ENCODE measurements around the gene TLE6. TPM values are rescaled to one million over a fixed set of nuclear protein-coding genes. Genes with fewer than 3 reads are reported as not detected.

The TLE6 gene
- total and polyA plus RNA-seq, 10 of the 15 experiments (the other 5 are each of a cell fraction or from before 2014, with no cell fraction given): 2.7 to 13.8 (median 6.4) TPM

DNA sequence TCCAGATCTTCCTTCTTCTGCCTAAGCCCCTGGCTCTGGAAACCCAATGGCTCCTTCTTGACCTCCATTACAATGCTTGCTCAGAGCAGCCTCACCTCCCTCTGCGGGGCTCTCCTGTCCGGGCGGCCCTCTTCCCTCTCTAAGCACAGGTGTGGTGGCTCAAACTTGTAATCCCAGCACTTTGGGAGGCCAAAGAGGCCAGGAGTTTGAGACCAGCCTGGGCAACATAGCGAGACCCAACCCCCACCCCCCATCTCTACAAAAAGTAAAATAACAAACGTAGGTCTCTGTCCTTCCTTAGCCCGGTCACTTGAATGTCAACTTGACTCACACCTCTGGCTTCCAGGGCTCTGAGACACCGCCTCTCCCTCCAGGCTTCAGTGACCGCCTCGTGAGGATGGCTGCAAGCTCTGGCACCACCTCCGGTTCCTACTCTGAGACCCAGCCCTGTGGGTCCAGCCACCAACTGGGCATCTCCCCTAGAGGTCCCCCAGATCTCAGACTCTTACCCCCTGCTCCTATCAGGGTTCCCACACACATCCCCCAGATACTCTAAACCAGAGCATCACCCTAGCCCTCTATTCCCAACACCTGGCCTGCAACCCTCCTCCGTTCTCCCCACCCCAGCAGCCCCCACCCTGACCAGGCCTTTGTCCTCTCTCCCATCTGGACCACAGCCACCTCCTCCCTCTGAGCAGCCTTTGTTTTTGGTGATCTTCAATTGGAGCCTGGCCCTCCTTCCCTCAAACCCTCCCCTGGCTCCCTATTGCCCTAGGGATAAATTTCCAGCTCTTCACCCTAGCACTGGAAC lies 56.4 kb downstream of the TLE6 start:
- DNase-seq (ENCODE audit: low read depth, low spot score) (no peak), FAIRE-seq (no peak), ATAC-seq (no peak)
- ChIA-PET SMC1A (ENCODE audit: uncharacterized antibody, unreplicated experiment) (interaction anchor here (1.1 kb wide), 1 partner anchor 29 kb away, joined by 3 read pairs; no protein-coding TSS in a partner anchor), RAD21 (ENCODE audit: unreplicated experiment) (no interaction called here), CTCF (no interaction called here), POLR2A (no interaction called here)
- Histone ChIP-seq H3K9ac (ENCODE audit: control insufficient read depth, insufficient read depth, low read length) (no peak overlapping the region), H3K79me2 (ENCODE audit: control insufficient read depth, insufficient read depth, low read length) (no peaks in the 10 kb centered on the region), H3K36me3 (ENCODE audit: control insufficient read depth in 2 of 2, insufficient read depth in 2 of 2, low read length in 1 of 2) (no peaks in the 10 kb centered on the region), H3K27ac (ENCODE audit: control insufficient read depth, insufficient read depth) (no peak overlapping the region), H3K4me2 (ENCODE audit: control insufficient read depth, insufficient read depth) (no peak overlapping the region), H3K4me1 (ENCODE audit: control insufficient read depth, insufficient read depth, low read length) (peaks cover 16% of the 10 kb centered on the region), H4K20me1 (ENCODE audit: control insufficient read depth, insufficient read depth) (no peaks in the 10 kb centered on the region), H3K27me3 (replicated peaks in 1 of 2; ENCODE audit: control insufficient read depth in 2 of 2, insufficient read depth in 2 of 2, low read length in 1 of 2) (peaks cover 4 to 6% of the 10 kb centered on the region in 2 experiments), H2AFZ (ENCODE audit: control insufficient read depth, low read depth, low read length) (no peak overlapping the region), H3K9me3 (replicated peaks; ENCODE audit: control insufficient read depth, insufficient read depth, low read length) (no peaks in the 10 kb centered on the region), H3K4me3 (no peak overlapping the region)
- BruUV-seq (replicated peaks): no TSS peak
- 52% methylated on average over 11 of the region's 11 CpGs for WGBS (ENCODE audit: insufficient coverage, insufficient replicate concordance, low lambda C conversion rate, missing lambda C conversion rate)
- in situ Hi-C loops (cut with MboI) (no loop called here), intact Hi-C loops (cut with micrococcal nuclease; ENCODE audit: unreplicated experiment) (no loop called here)
- TF ChIP-seq CHD2 (IDR thresholded peaks at IDR 0.05; ENCODE audit: borderline replicate concordance, low read depth, low read length) (no peak), RAD51 (IDR thresholded peaks at IDR 0.05) (no peak), ZBED1 (IDR thresholded peaks at IDR 0.05; ENCODE audit: borderline replicate concordance) (no peak), IKZF2 (IDR thresholded peaks at IDR 0.05) (no peak), JUNB (IDR thresholded peaks at IDR 0.05) (no peak), NFYA (IDR thresholded peaks at IDR 0.05; ENCODE audit: borderline replicate concordance, low read depth, low read length) (no peak), HDGF (IDR thresholded peaks at IDR 0.05) (no peak), CTCF (IDR thresholded peaks at IDR 0.05 in 2 of 3, conservative IDR thresholded peaks at IDR 0.05 in 1 of 3; ENCODE audit: control insufficient read depth in 2 of 3, extremely low read depth in 1 of 3, insufficient read depth in 1 of 3, low read depth in 3 of 3, low read length in 3 of 3) (no peak), NBN (IDR thresholded peaks at IDR 0.05) (no peak), PAX8 (IDR thresholded peaks at IDR 0.05) (no peak), SREBF1 (IDR thresholded peaks at IDR 0.05; ENCODE audit: low read length) (no peak), FOS (IDR thresholded peaks at IDR 0.05; ENCODE audit: borderline replicate concordance, extremely low read depth, insufficient read length) (no peak), POLR2AphosphoS2 (IDR thresholded peaks at IDR 0.05; ENCODE audit: low read depth, low read length) (no peak), TBL1XR1 (IDR thresholded peaks at IDR 0.05; ENCODE audit: low read depth, low read length) (no peak), PAX5 (IDR thresholded peaks at IDR 0.05; ENCODE audit: borderline replicate concordance, low read depth, low read length) (no peak)
- TF ChIP-seq, protein P1, sequence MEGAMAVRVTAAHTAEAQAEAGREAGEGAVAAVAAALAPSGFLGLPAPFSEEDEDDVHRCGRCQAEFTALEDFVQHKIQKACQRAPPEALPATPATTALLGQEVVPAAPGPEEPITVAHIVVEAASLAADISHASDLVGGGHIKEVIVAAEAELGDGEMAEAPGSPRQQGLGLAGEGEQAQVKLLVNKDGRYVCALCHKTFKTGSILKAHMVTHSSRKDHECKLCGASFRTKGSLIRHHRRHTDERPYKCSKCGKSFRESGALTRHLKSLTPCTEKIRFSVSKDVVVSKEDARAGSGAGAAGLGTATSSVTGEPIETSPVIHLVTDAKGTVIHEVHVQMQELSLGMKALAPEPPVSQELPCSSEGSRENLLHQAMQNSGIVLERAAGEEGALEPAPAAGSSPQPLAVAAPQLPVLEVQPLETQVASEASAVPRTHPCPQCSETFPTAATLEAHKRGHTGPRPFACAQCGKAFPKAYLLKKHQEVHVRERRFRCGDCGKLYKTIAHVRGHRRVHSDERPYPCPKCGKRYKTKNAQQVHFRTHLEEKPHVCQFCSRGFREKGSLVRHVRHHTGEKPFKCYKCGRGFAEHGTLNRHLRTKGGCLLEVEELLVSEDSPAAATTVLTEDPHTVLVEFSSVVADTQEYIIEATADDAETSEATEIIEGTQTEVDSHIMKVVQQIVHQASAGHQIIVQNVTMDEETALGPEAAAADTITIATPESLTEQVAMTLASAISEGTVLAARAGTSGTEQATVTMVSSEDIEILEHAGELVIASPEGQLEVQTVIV (IDR thresholded peaks at IDR 0.05; ENCODE audit: borderline replicate concordance, partially characterized antibody): no peak
- TF ChIP-seq, protein P2, sequence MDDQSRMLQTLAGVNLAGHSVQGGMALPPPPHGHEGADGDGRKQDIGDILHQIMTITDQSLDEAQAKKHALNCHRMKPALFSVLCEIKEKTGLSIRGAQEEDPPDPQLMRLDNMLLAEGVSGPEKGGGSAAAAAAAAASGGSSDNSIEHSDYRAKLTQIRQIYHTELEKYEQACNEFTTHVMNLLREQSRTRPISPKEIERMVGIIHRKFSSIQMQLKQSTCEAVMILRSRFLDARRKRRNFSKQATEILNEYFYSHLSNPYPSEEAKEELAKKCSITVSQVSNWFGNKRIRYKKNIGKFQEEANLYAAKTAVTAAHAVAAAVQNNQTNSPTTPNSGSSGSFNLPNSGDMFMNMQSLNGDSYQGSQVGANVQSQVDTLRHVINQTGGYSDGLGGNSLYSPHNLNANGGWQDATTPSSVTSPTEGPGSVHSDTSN (IDR thresholded peaks at IDR 0.05; ENCODE audit: insufficient replicate concordance, low read depth, low read length): no peak
- TF ChIP-seq, protein P3, sequence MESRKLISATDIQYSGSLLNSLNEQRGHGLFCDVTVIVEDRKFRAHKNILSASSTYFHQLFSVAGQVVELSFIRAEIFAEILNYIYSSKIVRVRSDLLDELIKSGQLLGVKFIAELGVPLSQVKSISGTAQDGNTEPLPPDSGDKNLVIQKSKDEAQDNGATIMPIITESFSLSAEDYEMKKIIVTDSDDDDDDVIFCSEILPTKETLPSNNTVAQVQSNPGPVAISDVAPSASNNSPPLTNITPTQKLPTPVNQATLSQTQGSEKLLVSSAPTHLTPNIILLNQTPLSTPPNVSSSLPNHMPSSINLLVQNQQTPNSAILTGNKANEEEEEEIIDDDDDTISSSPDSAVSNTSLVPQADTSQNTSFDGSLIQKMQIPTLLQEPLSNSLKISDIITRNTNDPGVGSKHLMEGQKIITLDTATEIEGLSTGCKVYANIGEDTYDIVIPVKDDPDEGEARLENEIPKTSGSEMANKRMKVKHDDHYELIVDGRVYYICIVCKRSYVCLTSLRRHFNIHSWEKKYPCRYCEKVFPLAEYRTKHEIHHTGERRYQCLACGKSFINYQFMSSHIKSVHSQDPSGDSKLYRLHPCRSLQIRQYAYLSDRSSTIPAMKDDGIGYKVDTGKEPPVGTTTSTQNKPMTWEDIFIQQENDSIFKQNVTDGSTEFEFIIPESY (IDR thresholded peaks at IDR 0.05): no peak

Data from GM12878 (cell line).